ENCODE data around the gene HLA-B.
"Not testable (repeated sequence)": the region's sequence is repeated elsewhere in the genome, so short reads cannot be mapped to it uniquely, and the experiment has no call there.

HLA-B gene

DNA sequence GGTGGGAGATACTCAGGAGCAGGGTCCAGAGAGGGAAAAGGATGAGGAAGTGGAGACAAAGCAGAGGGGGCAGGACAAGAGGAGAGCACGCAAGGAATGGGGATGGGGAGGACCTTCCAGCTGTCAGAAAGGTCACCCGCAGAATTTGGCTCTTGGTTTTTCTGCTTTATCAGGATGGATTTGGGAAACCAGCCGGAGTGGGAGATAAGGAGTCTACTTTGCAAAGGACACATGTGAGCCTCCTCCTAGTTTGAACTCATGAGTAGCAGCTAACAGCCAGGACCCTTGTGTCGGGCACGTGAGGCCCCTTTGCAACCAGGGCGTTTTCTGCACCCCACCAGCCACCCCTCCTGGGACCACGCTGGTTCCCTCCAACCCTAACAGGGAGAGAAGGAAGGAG lies 38.9 kb upstream of the HLA-B start:
- no peaks in the 10 kb centered on the region for H3K36me3 Mint-ChIP-seq (ENCODE audit: low read depth)
- H3K4me3 Mint-ChIP-seq: no peak overlapping the region
- peaks cover 22% of the 10 kb centered on the region for H3K27me3 Mint-ChIP-seq (ENCODE audit: low read depth)
- peaks cover 13% of the 10 kb centered on the region for H3K4me1 Mint-ChIP-seq
- TF ChIP-seq, protein P1, sequence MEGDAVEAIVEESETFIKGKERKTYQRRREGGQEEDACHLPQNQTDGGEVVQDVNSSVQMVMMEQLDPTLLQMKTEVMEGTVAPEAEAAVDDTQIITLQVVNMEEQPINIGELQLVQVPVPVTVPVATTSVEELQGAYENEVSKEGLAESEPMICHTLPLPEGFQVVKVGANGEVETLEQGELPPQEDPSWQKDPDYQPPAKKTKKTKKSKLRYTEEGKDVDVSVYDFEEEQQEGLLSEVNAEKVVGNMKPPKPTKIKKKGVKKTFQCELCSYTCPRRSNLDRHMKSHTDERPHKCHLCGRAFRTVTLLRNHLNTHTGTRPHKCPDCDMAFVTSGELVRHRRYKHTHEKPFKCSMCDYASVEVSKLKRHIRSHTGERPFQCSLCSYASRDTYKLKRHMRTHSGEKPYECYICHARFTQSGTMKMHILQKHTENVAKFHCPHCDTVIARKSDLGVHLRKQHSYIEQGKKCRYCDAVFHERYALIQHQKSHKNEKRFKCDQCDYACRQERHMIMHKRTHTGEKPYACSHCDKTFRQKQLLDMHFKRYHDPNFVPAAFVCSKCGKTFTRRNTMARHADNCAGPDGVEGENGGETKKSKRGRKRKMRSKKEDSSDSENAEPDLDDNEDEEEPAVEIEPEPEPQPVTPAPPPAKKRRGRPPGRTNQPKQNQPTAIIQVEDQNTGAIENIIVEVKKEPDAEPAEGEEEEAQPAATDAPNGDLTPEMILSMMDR (IDR thresholded peaks at IDR 0.05; ENCODE audit: unreplicated experiment in 3 of 3): no peak
- no peak overlapping the region for H3K27ac Mint-ChIP-seq
- no peaks in the 10 kb centered on the region for H3K9me3 Mint-ChIP-seq

DNA sequence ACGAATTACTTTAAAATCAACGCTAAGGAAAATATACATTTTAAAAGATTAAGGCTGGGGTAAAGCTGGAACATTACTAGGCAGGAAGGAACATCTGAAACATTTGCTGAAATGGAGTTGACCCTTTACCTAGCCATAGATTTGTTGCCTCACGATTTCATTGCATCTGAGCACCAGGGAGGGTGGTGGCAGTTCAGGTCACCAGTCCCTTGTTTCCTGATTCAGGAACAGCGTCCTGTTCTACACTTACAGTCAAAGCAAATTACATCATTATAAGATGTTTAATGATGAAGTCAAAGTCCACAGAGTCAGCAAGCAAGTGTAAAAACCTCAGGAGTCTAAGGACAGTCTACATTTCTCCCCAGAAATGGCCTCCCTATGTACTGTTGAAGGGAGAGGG lies 37.4 kb upstream of the HLA-B start:
- no peaks in the 10 kb centered on the region for H3K36me3 Mint-ChIP-seq (ENCODE audit: low read depth)
- TF ChIP-seq, protein P1 (IDR thresholded peaks at IDR 0.05; ENCODE audit: unreplicated experiment in 3 of 3): no peak

DNA sequence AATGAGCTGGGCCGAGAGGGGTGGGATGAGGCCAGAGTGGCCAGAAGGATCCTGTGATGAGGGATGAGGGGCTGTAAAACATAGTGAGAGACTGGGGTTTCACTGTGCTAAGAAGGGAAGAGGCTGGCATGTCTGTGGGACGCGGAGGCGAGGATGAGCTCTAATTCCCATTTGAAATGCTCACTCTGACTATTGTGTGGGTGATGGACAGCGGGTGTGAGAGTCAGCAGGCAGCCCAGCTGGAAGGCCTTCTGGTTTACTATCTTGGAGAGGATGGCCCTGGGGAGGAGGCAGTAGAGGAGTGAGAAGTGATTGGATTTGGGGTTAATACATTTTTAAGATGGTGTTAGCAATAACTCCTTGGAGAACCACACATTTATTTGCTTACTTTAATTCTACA lies 37.0 kb upstream of the HLA-B start:
- no peaks in the 10 kb centered on the region for H3K36me3 Mint-ChIP-seq (ENCODE audit: low read depth)
- H3K9me3 Mint-ChIP-seq: no peaks in the 10 kb centered on the region
- peaks cover 15% of the 10 kb centered on the region for H3K27me3 Mint-ChIP-seq (ENCODE audit: low read depth)
- peaks cover 5% of the 10 kb centered on the region for H3K4me1 Mint-ChIP-seq
- no peak overlapping the region for H3K27ac Mint-ChIP-seq
- TF ChIP-seq, protein P1 (IDR thresholded peaks at IDR 0.05; ENCODE audit: unreplicated experiment in 3 of 3): no peak
- no peak overlapping the region for H3K4me3 Mint-ChIP-seq

More for the DNA sequence above, 37.4 kb upstream of the HLA-B start:
- H3K27me3 Mint-ChIP-seq (ENCODE audit: low read depth): peaks cover 15% of the 10 kb centered on the region
- H3K27ac Mint-ChIP-seq: no peak overlapping the region
- peaks cover 7% of the 10 kb centered on the region for H3K4me1 Mint-ChIP-seq
- no peaks in the 10 kb centered on the region for H3K9me3 Mint-ChIP-seq
- no peak overlapping the region for H3K4me3 Mint-ChIP-seq

DNA sequence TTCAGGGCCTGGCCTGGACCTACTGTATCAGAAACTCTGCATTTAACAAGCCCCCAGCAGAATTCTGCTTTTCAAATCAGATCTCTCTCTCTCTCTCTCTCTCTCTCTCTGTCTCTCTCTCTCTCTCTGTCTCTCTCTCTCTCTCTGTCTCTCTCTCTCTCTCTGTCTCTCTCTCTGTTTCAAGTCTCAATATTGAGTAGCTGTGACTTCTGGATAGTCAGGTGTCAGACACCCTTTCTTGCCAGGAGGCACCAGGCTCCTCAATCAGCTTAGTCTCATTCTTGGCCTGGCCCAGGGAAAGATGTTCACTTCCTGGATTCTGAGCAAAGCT lies 32.8 kb upstream of the HLA-B start:
- not testable (repeated sequence) for H3K27me3 Mint-ChIP-seq (ENCODE audit: low read depth); H3K4me1 Mint-ChIP-seq; H3K36me3 Mint-ChIP-seq (ENCODE audit: low read depth); H3K9me3 Mint-ChIP-seq; H3K4me3 Mint-ChIP-seq; H3K27ac Mint-ChIP-seq

DNA sequence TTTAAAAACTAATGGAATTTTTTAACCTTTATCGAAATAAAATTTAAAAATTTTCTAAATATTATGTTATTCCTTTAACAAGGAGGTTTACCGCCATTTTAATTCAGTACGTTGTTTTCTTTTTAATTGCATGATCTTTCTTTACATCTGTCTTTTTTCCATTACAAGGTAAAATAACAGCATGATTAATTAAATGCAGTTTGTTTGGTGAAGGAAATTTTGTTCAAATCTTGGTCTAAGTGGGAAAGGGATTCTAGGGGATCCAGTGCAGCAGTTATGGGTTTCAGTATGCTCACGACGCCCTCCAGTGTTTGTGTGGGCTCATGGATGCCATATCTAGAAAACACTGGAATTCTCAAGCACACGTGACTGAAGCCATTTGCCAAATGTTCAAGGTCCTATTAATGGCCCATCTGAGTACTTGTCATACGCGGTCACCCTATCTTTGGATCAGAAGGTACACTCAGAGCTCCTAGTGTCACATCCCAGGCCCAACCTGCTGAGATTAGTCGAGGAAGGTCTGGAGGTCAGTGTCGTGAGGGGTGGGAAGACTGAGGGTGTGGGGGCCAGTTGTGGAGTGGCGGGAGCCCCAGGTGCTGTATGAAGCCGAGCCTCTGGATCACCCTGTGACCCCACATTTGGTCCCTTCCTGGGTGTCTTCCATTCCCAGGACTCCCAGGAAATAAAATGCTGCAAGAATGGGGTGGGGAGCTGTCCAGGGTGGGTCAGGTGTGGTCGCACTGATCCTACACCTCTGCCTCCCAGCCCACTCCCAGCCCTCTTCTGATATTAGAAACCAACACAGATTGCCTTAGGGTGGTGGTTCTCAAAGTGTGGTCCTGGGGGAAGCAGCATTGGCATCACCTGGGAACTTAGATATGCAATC lies 32.2 kb upstream of the HLA-B start:
- H3K4me1 Mint-ChIP-seq; H3K36me3 Mint-ChIP-seq (ENCODE audit: low read depth); H3K27ac Mint-ChIP-seq; H3K27me3 Mint-ChIP-seq (ENCODE audit: low read depth); H3K4me3 Mint-ChIP-seq; H3K9me3 Mint-ChIP-seq: not testable (repeated sequence)

DNA sequence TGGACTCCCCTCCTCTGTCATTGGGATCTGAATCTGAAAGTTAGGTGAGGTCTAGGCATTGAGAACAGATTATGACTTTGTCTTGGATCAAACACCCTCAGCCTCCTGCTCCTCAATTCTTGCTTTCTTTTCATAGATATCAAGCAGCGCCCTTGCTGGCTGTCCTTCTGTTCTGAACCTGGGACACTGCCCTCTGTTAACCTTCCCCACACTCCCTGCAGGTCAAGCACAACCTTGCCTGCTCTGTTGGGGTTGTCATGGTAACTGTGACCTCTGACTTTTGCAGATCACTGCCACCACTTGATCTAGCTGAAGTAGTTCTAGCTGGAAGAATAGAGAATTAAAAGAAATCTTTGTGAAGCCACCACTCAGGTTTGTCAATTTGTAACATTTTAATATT lies 30.0 kb upstream of the HLA-B start:
- H3K27me3 Mint-ChIP-seq (ENCODE audit: low read depth): peaks cover 7% of the 10 kb centered on the region
- no peaks in the 10 kb centered on the region for H3K4me1 Mint-ChIP-seq

DNA sequence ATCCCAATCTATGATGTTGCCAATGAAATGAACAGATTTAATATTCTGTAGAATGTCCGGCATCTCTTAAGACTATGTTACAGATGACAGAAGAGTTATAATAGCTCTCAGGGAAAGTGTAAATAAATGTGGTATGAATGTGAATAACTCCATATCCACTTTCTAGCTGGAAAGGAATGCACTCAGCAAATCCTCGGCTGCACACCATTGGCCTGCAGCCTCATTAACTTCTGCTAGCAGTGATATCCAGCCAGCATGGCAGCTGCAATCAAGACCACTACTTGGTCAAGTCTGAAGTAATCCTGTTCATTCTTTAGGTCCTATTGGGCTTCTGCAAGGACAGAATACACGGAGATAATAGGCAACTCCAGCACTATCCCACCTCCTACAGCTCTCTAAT lies 29.1 kb upstream of the HLA-B start:
- no peaks in the 10 kb centered on the region for H3K4me1 Mint-ChIP-seq
- TF ChIP-seq, protein P1 (IDR thresholded peaks at IDR 0.05; ENCODE audit: unreplicated experiment in 3 of 3): no peak
- H3K27ac Mint-ChIP-seq: no peak overlapping the region
- peaks cover 12% of the 10 kb centered on the region for H3K27me3 Mint-ChIP-seq (ENCODE audit: low read depth)
- no peaks in the 10 kb centered on the region for H3K36me3 Mint-ChIP-seq (ENCODE audit: low read depth)
- H3K4me3 Mint-ChIP-seq: no peak overlapping the region
- H3K9me3 Mint-ChIP-seq: no peaks in the 10 kb centered on the region

More for the DNA sequence above, 30.0 kb upstream of the HLA-B start:
- TF ChIP-seq, protein P1 (IDR thresholded peaks at IDR 0.05; ENCODE audit: unreplicated experiment in 3 of 3): no peak
- no peak overlapping the region for H3K4me3 Mint-ChIP-seq
- H3K36me3 Mint-ChIP-seq (ENCODE audit: low read depth): no peaks in the 10 kb centered on the region
- no peaks in the 10 kb centered on the region for H3K9me3 Mint-ChIP-seq
- no peak overlapping the region for H3K27ac Mint-ChIP-seq
